K562 (cell line): ENCODE results near the gene CIAPIN1. TPM values are rescaled to one million over a fixed set of nuclear protein-coding genes. Genes with fewer than 3 reads are reported as not detected.

Experiments used
- ATF1 ChIP-seq, 2 experiments: fragments of 450-650 bp in 1 of 2; IDR thresholded peaks; 2 replicates each; pipeline ENCODE4 v1.6.1; 2016; ENCODE audit warnings: missing compliant biosample characterization in 1 of 2, missing genetic modification characterization in 1 of 2
- CHD4 ChIP-seq: fragments of 200-600 bp; sonication (generic); IDR thresholded peaks from 3 replicates; pipeline ENCODE4 v1.6.1; 2012; ENCODE audit warnings: low read depth, mild to moderate bottlenecking, mixed read lengths, low read length, inconsistent platforms; ENCODE audit not compliant: insufficient read depth, insufficient replicate concordance, poor library complexity, severe bottlenecking
- CREM ChIP-seq: IDR thresholded peaks from 2 replicates; pipeline ENCODE4 v1.6.1; 2014; ENCODE audit warnings: antibody characterized with exemption, low read depth
- CXXC5 ChIP-seq: fragments of 250-450 bp; sonication (Bioruptor Pico); IDR thresholded peaks from 2 replicates; pipeline ENCODE4 v1.8.0; 2022; ENCODE audit warnings: inconsistent platforms, mild to moderate bottlenecking, moderate library complexity
- HNRNPLL ChIP-seq: fragments of 200-400 bp; formaldehyde crosslinking; IDR thresholded peaks from 2 replicates; pipeline ENCODE4 v1.6.1; 2017; ENCODE audit warnings: low read length, low read depth, mild to moderate bottlenecking; ENCODE audit not compliant: poor library complexity, severe bottlenecking
- TRIM24 ChIP-seq, 2 experiments: fragments of 450-650 bp; IDR thresholded peaks; 2 replicates each; pipeline ENCODE4 v1.6.1; 2016
- ZFP36 ChIP-seq: fragments of 150-350 bp; IDR thresholded peaks from 2 replicates; pipeline ENCODE4 v1.6.1; 2018; ENCODE audit warnings: low read length, low read depth; ENCODE audit not compliant: partially characterized antibody
- ZNF76 ChIP-seq: fragments of 250-450 bp; sonication (Bioruptor Pico); IDR thresholded peaks from 2 replicates; pipeline ENCODE4 v1.4.0; 2020; ENCODE audit warnings: mild to moderate bottlenecking, moderate library complexity, borderline replicate concordance
- polyA plus RNA-seq, 8 experiments: library from polyadenylated mRNA; depleted of rRNA in 4 of 8; stranded (reverse) in 5 of 8; unstranded in 3 of 8; fragments of >200 nt; fragmentation: Nextera tagmentation in 2 of 8; fragmentation: Illumina TruSeq in 1 of 8; extraction: Ambion mirVana in 2 of 8; extraction: Trizol in 1 of 8; gene quantifications; 2 replicates each; pipeline versions ENCODE4 v1.2.1 to v1.2.3, GENCODE V29; 2011 to 2014; ENCODE audit warnings: inconsistent platforms in 1 of 8, missing spikeins in 1 of 8
- total RNA-seq, 7 experiments: library from RNA; depleted of rRNA in 6 of 7; stranded (reverse); fragments of >200 nt in 6 of 7; fragmentation: Illumina TruSeq in 2 of 7; extraction: Trizol in 2 of 7; gene quantifications; 2 replicates each; pipeline versions ENCODE4 v1.2.1 to v1.2.3, GENCODE V29; 2011 to 2021; ENCODE audit warnings: low replicate concordance in 1 of 7
- TF ChIP-seq, protein P1 (sequence below): sonication (generic); formaldehyde crosslinking; IDR thresholded peaks from 2 replicates; pipeline ENCODE4 v1.9.0; 2022; ENCODE audit warnings: mild to moderate bottlenecking, missing genetic modification reagents
- TF ChIP-seq, protein P2 (sequence below): fragments of 200-600 bp; sonication (generic); IDR thresholded peaks from one replicate; pipeline ENCODE4 v1.6.1; 2012; ENCODE audit warnings: mild to moderate bottlenecking, low read depth, low read length, inconsistent platforms
- TF ChIP-seq, protein P3 (sequence below): sonication (generic); formaldehyde crosslinking; IDR thresholded peaks from 2 replicates; pipeline ENCODE4 v1.8.0; 2022; ENCODE audit warnings: missing genetic modification reagents, mild to moderate bottlenecking, moderate library complexity, borderline replicate concordance
- TF ChIP-seq, protein P4 (sequence below): sonication (generic); formaldehyde crosslinking; IDR thresholded peaks from 2 replicates; pipeline ENCODE4 v1.8.0; 2022; ENCODE audit warnings: mild to moderate bottlenecking, missing genetic modification reagents

Gene CIAPIN1
- total and polyA plus RNA-seq, 9 of the 15 experiments (the other 6 are each of a cell fraction or from before 2014, with no cell fraction given): 71.8 to 263 (median 95.7) TPM

DNA sequence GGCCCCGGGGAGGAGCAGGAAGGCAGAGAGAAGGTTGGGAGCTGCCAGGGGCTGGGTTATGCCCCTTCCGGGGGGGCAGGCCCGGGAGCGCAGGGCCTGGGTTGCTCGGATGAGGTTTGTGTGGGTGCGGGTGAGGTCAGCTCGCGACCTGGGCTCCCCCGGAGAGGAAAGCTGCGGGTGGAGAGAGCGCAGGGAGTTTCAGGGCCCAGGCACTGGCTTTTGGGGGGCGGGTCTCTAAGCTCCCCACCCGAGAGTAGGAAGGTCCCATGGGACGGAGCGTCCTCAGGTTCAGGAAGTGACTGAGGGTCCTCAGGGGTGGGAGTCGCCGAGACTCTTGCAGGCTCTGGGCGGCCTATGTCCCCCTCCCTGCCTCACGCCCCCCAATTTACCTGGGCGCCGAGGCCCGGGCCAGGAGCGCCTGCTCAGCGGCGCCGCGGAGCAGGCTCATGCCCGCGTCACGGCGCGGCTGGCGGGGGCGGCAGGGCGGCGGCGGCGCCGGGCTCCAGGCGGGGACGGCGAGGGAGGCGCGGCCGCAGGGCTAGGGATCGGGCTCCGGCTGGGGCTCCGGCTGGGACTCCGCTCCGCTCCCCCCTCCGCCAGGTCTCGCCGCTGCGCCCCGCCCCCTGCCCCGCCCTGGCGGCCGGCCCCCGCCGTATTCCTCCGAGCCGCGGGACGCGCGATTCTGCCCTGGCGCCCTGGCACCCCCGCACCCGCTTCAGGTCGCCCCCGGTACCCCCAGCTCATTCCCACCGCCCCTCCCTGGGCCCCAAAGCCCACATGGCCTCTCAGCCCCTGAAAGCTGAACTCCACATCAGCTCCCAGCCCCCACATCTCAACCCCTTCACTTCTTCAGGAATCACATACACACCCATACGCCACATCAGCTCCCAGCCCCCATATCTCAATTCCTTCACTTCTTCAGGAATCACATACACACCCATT, 39.0 kb upstream of the CIAPIN1 start, which contains the start of gene DOK4 (continued):
- TF ChIP-seq, protein P1, sequence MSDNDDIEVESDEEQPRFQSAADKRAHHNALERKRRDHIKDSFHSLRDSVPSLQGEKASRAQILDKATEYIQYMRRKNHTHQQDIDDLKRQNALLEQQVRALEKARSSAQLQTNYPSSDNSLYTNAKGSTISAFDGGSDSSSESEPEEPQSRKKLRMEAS (CRISPR knock-in tag): no peak
- no peak for TF ChIP-seq ZFP36
- TF ChIP-seq, protein P2, sequence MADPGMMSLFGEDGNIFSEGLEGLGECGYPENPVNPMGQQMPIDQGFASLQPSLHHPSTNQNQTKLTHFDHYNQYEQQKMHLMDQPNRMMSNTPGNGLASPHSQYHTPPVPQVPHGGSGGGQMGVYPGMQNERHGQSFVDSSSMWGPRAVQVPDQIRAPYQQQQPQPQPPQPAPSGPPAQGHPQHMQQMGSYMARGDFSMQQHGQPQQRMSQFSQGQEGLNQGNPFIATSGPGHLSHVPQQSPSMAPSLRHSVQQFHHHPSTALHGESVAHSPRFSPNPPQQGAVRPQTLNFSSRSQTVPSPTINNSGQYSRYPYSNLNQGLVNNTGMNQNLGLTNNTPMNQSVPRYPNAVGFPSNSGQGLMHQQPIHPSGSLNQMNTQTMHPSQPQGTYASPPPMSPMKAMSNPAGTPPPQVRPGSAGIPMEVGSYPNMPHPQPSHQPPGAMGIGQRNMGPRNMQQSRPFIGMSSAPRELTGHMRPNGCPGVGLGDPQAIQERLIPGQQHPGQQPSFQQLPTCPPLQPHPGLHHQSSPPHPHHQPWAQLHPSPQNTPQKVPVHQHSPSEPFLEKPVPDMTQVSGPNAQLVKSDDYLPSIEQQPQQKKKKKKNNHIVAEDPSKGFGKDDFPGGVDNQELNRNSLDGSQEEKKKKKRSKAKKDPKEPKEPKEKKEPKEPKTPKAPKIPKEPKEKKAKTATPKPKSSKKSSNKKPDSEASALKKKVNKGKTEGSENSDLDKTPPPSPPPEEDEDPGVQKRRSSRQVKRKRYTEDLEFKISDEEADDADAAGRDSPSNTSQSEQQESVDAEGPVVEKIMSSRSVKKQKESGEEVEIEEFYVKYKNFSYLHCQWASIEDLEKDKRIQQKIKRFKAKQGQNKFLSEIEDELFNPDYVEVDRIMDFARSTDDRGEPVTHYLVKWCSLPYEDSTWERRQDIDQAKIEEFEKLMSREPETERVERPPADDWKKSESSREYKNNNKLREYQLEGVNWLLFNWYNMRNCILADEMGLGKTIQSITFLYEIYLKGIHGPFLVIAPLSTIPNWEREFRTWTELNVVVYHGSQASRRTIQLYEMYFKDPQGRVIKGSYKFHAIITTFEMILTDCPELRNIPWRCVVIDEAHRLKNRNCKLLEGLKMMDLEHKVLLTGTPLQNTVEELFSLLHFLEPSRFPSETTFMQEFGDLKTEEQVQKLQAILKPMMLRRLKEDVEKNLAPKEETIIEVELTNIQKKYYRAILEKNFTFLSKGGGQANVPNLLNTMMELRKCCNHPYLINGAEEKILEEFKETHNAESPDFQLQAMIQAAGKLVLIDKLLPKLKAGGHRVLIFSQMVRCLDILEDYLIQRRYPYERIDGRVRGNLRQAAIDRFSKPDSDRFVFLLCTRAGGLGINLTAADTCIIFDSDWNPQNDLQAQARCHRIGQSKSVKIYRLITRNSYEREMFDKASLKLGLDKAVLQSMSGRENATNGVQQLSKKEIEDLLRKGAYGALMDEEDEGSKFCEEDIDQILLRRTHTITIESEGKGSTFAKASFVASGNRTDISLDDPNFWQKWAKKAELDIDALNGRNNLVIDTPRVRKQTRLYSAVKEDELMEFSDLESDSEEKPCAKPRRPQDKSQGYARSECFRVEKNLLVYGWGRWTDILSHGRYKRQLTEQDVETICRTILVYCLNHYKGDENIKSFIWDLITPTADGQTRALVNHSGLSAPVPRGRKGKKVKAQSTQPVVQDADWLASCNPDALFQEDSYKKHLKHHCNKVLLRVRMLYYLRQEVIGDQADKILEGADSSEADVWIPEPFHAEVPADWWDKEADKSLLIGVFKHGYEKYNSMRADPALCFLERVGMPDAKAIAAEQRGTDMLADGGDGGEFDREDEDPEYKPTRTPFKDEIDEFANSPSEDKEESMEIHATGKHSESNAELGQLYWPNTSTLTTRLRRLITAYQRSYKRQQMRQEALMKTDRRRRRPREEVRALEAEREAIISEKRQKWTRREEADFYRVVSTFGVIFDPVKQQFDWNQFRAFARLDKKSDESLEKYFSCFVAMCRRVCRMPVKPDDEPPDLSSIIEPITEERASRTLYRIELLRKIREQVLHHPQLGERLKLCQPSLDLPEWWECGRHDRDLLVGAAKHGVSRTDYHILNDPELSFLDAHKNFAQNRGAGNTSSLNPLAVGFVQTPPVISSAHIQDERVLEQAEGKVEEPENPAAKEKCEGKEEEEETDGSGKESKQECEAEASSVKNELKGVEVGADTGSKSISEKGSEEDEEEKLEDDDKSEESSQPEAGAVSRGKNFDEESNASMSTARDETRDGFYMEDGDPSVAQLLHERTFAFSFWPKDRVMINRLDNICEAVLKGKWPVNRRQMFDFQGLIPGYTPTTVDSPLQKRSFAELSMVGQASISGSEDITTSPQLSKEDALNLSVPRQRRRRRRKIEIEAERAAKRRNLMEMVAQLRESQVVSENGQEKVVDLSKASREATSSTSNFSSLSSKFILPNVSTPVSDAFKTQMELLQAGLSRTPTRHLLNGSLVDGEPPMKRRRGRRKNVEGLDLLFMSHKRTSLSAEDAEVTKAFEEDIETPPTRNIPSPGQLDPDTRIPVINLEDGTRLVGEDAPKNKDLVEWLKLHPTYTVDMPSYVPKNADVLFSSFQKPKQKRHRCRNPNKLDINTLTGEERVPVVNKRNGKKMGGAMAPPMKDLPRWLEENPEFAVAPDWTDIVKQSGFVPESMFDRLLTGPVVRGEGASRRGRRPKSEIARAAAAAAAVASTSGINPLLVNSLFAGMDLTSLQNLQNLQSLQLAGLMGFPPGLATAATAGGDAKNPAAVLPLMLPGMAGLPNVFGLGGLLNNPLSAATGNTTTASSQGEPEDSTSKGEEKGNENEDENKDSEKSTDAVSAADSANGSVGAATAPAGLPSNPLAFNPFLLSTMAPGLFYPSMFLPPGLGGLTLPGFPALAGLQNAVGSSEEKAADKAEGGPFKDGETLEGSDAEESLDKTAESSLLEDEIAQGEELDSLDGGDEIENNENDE: peak; percentile 97
- no peak for TF ChIP-seq HNRNPLL
- peak; percentile 77 for TF ChIP-seq CXXC5 (CRISPR knock-in tag)
- TF ChIP-seq ATF1 (CRISPR knock-in tag; IDR thresholded peaks at IDR 0.05): no peak
- TF ChIP-seq ATF1 (tag; IDR thresholded peaks at IDR 0.05): 0 out of 2 replicates have a peak, but pooled peaks have one; percentile 27
- TF ChIP-seq TRIM24 (IDR thresholded peaks at IDR 0.05): no peak; a peak in 1 of 4 replicates
- TF ChIP-seq ZNF76 (CRISPR knock-in tag): no peak
- TF ChIP-seq, protein P3, sequence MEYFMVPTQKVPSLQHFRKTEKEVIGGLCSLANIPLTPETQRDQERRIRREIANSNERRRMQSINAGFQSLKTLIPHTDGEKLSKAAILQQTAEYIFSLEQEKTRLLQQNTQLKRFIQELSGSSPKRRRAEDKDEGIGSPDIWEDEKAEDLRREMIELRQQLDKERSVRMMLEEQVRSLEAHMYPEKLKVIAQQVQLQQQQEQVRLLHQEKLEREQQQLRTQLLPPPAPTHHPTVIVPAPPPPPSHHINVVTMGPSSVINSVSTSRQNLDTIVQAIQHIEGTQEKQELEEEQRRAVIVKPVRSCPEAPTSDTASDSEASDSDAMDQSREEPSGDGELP (CRISPR knock-in tag): peak; percentile 35; the same call in 1 of the 2 replicates
- TF ChIP-seq, protein P4, sequence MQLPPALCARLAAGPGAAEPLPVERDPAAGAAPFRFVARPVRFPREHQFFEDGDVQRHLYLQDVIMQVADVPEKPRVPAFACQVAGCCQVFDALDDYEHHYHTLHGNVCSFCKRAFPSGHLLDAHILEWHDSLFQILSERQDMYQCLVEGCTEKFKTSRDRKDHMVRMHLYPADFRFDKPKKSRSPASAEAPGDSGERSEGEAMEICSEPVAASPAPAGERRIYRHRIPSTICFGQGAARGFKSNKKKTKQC (CRISPR knock-in tag): 0 out of 2 replicates have a peak, but pooled peaks have one; percentile 58
- TF ChIP-seq CHD4: no peak
- TF ChIP-seq CREM: peak; percentile 26; the same call in 1 of the 2 replicates
